Endometrial microvascular endothelial cells (primary cell): Measurements from ENCODE around the gene HTRA3. TPM values are rescaled to one million over a fixed set of nuclear protein-coding genes. Genes with fewer than 3 reads are reported as not detected.

Experiments used
- in situ Hi-C: cut with HindIII; loops from 2 replicates; pipeline ENCODE4 v1.10.0; 2017; ENCODE audit warnings: low sequenced_read_pairs, low pct_unique_long_range_greater_than_20kb; ENCODE audit errors: inconsistent ontology term
- total RNA-seq: library from RNA; depleted of rRNA; stranded (reverse); fragments of >200 nt; gene quantifications from one replicate; pipeline ENCODE4 v1.2.3, GENCODE V29; 2015; ENCODE audit errors: inconsistent ontology term

Gene HTRA3
- total RNA-seq, 1 donor from 2014 or later, result 1.3 TPM

DNA sequence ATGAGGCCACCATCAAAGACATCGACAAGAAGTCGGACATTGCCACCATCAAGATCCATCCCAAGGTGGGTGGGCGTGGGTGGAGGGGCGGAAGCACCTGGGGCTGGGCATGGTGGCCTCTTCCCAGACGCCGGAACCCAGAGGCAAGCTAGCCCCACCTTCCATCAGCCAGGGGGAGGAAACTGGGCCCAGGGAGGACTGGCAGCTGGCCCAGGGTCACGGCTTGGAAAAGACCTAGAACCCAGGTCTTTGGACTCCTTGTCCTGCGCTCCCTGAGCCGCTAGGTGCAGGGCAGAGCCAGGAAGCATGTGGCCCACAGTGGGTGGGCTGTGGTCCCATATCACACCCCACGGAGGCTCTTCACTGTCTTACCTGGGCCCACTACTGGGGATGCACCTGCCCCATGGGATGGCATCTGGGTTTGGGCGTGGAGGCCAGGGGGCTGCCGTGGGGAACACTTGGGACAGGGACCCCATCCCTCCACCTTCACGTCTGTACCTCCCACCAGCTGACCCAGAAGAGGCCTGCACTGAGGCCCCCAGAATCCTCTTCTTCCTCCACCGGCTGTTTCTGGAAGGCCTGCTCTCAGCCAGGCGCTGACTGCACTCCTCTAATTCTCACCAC lies 17.3 kb downstream of the HTRA3 start:
- in situ Hi-C loops, result no loop called here

DNA sequence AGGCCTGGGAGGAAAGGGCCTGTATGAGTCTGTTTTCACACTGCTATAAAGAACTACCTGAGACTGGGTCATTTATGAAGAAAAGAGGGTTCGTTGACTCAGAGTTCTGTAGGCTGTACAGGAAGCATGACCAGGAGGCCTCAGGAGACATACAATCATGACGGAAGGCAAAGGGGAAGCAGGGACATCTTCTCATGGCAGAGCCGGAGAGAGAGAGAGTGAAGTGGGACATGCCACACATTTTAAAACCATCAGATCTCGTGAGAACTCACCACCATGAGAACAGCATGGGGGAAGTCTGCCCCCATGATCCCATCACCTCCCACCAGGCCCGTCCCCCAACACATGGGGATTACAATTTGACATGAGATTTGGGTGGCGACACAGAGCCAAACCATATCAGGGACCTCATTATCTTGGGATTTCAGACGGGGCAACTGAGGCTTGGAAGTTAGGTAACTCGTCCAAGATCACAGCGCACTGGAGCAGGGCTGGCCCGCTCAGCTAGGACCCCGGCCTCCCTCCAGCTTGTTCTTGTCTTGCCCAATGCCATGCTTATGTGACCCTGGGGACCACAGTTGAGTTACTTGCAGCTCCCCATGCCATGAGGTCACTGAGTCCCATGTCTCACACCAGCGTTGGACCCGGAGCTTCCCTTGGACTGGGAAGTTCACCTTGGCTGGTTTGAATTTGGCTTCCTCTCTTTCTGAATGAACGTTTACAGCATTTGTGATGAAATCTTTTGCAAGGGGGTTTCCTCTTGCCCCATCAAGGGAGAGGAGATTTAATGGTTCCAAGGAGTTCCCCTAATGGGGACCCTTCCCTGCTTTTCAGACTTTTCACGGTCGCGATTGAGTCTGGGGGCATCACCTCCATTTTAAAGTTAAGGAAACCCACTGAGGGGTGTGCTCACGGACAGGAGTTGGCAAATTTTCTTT lies 18.1 kb downstream of the HTRA3 start:
- in situ Hi-C loops, result no loop called here

DNA sequence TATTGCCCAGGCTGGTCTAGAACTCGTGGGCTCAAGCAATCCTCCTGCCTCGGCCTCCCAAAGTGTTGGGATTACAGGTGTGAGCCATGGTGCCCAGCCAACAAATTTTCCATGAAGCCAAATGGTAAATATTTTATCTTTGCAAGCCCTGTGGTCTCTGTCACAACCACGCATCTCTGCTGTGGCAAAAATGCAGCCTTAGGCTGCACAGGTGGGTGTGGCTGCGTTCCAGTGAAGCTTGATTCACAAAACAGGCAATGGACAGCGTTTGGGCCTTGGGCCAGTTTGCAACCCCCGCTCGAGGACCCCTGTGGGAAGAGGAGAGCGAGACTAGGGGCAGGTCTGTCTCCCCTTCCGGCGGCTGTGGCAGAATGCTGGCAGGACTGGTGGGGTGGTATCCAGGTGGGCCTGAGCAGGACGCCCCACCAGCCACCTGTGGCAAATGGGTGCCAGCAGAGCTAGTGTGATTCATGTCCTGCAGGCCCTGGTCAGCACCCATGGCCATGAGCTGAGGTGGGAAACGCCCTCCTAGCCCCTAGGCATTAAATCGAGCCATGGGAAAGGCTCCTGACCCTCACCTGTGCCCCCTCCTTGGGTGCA lies 19.7 kb downstream of the HTRA3 start:
- in situ Hi-C loops, result no loop called here

DNA sequence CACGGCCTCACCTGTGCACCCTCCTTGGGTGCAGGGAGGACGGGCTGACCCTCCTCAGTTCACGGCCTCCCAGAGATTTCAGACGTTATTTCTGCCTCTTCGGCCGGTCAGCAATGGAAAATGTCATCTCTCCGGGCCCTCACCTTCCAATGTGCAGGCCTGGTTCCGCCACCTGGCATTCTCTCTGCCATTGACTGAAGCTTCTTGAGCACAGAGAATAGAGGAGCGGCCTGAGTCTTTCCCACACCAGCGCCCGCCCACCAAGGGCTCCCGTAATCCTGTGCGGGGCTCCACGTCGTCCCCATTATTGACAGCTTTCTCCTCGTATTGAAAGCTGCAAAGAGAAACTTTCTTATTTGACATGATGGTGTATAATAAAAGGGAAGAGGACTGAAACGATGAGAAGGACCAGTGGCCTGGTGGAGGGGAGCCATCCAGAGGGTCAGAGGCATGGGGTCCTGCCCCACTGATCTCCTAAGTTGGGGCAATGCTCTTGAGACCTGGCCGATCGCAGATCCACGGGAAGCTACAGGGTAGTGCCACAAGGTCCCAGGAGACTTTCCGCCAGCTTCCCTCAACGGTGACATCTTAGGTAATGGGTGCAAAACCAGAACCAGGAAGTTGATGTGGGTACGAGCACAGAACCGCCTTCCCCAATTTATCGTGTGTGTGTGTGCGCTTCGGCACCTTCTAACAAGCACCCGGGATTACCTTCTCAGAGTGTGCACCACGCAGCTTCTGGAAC lies 20.6 kb downstream of the HTRA3 start:
- in situ Hi-C loops, result no loop called here

DNA sequence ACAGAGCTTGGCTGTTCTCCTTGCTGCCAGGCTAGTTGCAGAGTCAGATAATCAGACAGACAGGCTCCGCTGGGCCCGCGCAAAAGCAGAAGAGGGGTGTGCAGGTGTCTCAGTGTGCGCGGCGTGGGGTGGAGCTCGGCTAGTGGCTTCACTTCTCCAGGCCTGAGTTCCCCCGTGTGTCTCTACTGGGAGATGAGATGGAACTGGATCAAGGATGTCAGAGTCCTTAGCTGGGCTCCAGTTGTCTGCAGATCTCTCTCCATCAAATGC lies 21.1 kb downstream of the HTRA3 start:
- in situ Hi-C loops, result no loop called here

DNA sequence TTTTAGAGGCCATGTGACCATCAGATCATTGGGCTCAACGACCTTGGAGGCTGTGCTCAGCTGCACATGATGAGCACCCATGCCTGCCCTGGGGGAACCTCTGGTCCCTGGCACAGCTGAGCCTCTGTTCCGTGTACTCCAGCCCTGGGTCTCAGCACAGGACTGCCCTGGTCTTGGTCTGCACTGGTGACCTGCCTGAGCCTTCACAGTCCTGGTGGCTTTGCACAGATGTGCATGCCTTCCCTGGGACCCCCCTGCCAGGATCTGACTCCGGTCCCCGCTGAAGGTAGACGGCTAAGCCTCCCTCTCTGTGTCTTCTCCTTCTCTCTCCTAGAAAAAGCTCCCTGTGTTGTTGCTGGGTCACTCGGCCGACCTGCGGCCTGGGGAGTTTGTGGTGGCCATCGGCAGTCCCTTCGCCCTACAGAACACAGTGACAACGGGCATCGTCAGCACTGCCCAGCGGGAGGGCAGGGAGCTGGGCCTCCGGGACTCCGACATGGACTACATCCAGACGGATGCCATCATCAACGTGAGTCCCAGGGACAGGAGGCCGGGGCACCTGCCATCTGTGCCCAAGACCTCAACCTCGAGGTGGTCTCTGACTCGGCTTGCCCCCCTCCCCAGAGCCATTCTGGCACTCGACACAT lies 21.6 kb downstream of the HTRA3 start:
- in situ Hi-C loops, result no loop called here

DNA sequence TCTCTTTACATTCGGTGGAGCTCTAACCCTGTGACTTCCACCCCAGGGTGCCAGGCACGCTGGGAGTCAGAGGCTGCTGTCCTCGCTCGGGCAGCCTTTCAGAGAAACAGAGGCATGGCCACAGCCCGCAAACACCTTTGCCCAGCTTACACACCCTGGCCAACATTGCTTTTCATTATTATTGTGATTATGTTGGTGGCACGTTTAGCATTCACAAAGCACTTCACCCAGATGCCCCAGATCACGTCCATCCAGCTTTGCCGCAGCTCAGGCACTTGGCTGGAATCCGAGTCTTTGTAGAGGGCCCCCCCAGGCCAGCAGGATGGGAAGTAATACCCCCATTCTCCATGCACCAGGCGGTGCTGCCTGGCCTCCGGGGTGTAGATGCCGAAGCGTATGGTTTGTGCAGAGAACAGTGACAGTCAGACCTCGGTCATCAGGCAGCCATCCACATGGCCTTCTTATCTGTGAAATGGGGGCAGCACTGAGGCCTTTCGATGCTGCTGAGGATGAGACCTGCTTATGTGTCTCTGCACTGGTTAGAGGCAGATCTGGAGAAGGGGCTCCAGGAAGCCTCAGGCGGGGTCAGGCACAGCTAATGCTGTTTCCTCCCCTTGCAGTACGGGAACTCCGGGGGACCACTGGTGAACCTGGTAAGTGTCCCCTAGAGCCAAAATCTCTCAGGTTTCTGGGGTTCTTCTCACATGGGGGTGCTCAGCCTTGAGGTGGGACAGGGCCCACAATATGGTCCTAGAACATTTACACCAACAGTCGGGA lies 22.3 kb downstream of the HTRA3 start:
- in situ Hi-C loops, result no loop called here

DNA sequence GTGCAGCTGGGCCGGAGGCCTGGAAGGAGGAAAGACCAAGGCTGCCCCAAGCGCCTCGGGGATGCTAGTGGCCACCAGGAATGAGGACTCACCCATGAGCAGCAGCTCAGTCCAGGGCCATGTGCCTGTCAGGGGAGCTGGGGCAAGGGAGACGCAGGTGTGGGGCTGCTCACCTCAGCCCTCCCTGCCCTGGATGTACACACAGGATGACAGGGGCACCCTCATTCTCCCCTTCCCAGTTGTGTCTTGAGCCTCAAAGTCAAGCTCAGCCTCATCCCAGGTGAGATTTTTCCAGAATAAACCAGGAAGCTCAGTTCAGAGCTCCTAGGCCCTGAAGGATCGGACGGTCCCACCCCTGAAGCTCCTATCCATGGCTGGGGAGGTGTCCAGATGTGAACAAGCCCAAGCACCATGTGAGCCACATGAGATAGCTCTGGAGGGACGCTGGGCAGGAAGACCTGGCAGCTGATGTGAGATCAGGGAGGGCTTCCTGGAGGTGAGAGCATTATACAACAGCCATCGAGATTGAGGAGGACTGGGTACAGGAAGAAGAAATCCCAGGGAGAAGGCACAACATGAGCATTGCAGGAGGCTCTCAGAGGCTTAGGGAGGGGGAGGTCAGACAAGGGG lies 23.0 kb downstream of the HTRA3 start:
- in situ Hi-C loops, result no loop called here

DNA sequence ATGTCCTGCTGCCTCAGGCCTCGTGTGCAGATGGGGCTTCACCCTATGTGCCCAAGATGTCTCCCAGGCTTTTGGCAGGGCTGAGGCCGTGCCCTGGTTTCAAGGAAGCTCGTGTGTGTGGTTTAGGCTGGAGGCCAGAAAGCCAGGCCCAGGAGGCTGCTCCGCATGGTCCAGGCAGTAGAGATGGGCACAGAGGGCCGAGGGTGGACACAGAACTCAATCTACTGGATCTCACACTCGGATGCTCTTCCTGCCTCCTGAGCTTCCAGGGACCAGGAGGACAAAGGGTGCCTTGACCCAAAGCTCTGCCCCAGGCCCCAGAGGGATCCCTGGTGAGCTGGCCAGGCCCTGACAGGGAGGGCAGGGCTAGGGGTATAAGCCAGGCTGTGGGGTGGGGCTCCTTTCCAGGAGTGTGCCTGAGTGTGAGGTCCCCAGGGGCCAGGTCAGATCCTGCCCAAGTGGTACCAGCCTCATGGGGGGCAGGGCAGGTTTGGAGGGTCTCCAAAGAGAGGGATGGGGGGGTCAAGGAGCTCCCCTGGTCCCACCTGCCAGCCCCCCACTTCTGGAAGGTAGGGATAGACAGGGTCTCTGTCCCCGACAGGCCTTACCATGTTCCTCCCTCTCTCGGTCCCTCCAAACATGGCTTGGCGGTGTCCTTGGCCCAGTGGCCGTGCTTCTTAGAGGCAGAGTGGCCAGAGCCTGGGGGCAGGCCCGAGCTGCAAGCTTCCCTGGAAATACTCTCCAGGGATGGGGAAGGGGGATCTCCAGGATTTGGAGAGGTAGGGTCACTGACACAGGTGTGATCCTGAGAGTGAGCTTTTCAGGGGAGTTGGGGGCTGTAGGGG lies 23.8 kb downstream of the HTRA3 start:
- in situ Hi-C loops, result no loop called here

DNA sequence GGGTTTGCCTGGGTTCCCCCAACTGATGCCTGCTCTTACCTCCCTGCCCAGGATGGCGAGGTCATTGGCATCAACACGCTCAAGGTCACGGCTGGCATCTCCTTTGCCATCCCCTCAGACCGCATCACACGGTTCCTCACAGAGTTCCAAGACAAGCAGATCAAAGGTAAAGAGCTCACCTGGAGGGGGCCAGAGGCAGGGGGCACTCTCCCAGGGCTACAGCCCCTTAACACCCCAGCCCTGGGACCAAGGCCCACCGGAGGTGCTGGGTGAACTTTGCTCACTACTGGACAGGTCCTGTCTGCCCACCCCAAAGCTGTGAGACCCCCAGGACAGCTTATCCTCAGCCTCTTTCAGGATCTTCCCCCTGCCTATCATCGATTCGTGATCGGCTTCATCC lies 24.5 kb downstream of the HTRA3 start:
- in situ Hi-C loops, result no loop called here

DNA sequence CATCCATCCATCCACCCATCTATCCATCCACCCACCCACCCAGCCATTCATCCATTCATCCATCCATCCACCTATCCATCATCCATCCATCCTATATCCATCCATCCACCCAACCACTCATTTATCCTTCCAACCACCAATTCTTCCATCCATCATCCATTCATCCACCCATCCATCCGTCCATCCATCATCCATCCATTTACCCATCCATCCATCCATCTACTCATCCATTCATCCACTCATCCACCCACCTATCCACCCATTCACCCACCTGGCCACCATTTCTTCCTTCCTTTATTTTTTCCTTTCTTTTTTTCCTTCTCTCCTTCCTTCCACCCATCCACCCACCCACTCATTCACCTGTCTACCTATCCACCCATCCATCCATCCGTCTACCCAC lies 25.2 kb downstream of the HTRA3 start:
- in situ Hi-C loops, result no loop called here

DNA sequence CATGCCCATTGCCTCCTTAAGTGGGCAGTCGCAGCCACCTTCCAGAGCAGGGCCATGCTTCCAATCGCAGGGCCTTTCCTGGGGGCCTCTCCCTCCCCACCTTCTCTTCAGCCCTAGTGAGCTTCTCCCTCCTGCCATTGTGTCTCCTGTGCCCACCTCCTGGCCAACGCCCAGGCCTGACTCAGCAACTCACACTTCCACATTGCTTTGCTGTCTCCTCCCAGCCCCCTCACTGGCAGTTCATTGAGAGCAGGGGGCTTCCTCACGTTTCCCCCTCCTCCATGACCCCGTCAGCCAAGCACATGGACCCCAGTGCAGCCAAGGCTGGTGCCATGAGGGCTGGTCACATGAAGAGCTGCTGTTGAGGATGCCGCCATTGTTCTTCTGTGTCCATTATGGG lies 25.9 kb downstream of the HTRA3 start:
- in situ Hi-C loops, result no loop called here

DNA sequence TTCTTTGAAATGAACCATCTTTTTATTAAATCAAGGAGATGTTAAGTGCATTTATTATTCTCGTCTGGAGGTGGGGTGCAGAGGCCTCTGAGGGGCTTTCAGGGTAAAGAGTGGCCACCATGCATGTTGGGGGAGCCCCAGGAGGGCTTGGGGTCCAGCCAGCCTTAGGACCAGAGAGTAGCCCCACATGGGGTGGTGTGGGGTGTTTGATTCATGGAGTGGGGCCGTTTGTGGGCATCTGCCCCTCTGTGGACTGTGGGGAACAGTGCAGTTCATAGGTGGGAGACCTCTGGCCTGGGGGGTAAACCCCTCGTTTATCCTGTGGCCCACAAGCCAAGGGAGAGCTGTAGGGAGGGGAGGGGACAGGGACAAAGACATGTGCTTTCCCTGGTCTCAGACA lies 26.9 kb downstream of the HTRA3 start:
- in situ Hi-C loops, result no loop called here

DNA sequence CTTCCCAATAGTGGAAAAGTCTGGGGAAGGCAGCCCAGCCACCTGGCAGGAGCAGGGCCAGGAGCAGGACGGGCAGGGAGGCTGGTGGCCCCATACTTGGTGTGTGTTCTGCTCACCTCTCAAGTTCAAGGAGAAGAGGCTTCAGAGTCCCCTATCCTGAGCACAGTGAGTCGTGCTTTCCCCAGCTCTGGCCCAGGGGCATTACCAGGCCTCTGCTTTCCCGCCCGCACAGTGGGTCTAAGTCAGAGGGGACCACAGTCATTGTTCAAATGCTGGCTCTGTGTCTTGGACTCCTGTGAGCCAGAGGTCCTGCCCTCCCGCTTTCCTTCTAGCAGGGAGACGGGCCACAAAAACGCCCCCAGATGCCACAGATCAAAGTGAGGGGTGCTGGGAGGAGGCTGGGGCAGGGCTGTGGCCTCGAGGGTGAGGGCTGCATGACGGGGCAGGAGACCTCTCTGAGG lies 27.6 kb downstream of the HTRA3 start:
- in situ Hi-C loops, result no loop called here

DNA sequence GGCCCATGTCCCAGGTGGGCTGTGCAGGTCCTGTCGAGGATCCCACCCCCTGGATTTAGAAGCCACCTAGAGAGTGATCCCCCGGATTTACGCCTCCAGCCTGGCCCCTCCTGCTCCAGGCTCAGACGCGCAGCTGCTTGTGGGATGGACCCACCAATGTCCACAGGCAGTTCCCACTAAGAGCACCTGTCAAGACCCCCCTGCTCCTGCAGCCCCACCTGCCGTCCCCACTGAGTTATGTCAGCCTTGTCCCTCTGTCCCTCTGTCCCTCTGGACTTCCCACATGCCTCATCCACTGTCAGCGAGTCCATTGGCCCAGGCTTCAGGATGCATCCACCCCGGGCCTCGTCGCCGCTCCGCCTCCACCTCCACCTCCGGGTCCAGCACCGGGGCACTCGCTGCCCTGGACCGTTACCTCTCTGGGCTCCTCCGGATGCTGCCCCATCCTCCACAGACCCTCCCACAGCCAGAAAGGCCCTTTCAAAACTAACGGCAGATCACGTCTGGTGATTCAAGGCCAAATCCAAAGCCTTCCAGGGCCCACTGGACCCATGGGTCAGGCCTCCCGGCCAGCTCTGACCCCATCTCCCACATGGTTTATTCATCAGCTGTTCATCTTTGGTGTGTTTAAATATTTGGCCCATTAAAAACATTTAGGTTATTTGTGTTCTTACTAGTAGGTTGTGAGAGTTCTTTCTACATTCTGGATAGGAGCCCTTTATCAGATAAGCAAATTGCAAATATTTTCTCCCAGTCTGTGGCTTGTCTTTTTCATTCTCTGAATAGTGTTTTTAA lies 28.3 kb downstream of the HTRA3 start:
- in situ Hi-C loops, result no loop called here

DNA sequence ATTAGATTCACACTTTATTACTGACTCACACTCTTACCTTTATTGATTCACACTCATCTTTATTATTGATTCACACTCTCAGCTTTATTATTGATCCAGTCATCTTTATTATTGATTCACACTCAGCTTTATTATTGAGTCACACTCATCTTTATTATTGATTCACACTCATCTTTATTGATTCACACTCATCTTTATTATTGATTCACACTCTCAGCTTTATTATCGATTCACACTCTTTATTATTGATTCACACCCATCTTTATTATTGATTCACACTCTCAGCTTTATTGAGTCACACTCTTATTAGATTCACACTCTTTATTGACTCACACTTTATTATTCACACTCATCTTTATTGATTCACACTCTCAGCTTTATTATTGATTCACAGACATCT lies 31.3 kb downstream of the HTRA3 start:
- in situ Hi-C loops, result no loop called here
